SU-DHL-6 (cell line): ENCODE results near the gene TMEM52.
A peak's percentile ranks its signal among the peaks of the same experiment; 100 is the strongest.

Source experiments
- H2AFZ ChIP-seq: fragments of 200-600 bp; sonication (generic); 2 replicates; pipeline ENCODE4 v1.6.1; 2014; ENCODE audit warnings: low read depth, mild to moderate bottlenecking, moderate library complexity, mixed read lengths, antibody characterized with exemption, low read length; ENCODE audit not compliant: severe bottlenecking
- H3F3A ChIP-seq: fragments of 200-600 bp; shearing (Covaris generic); 2 replicates; pipeline ENCODE4 v1.6.0; 2016; ENCODE audit warnings: antibody characterized with exemption, mild to moderate bottlenecking; ENCODE audit not compliant: insufficient read depth
- H3K27ac ChIP-seq: fragments of 200-600 bp; sonication (generic); 2 replicates; pipeline ENCODE4 v1.5.1; 2016; ENCODE audit warnings: low read depth, mild to moderate bottlenecking, low read length, moderate library complexity, mixed read lengths
- H3K27me3 ChIP-seq: fragments of 200-600 bp; sonication (generic), shearing (Covaris generic); 2 replicates; pipeline ENCODE4 v1.6.0; 2014; ENCODE audit warnings: mild to moderate bottlenecking, low read length
- H3K36me3 ChIP-seq: fragments of 200-600 bp; sonication (generic); 2 replicates; pipeline ENCODE4 v1.6.1; 2014; ENCODE audit warnings: mild to moderate bottlenecking, low read length, mixed read lengths
- H3K4me2 ChIP-seq: fragments of 300-600, 200-600 bp; shearing (Covaris generic), sonication (generic); 2 replicates; pipeline ENCODE4 v1.6.0; 2014; ENCODE audit warnings: low read length, low read depth, mild to moderate bottlenecking; ENCODE audit not compliant: poor library complexity, severe bottlenecking
- H3K4me3 ChIP-seq: fragments of 200-600 bp; sonication (generic); 2 replicates; pipeline ENCODE4 v1.5.1; 2014; ENCODE audit warnings: antibody characterized with exemption, low read length, mild to moderate bottlenecking, mixed read lengths; ENCODE audit not compliant: insufficient read depth, poor library complexity, severe bottlenecking
- H3K79me2 ChIP-seq: fragments of 200-600 bp; sonication (generic); 2 replicates; pipeline ENCODE4 v1.6.1; 2014; ENCODE audit warnings: mild to moderate bottlenecking, low read length, moderate library complexity; ENCODE audit not compliant: insufficient read depth
- H3K9ac ChIP-seq: fragments of 200-600 bp; sonication (generic); 2 replicates; pipeline ENCODE4 v1.7.0; 2014; ENCODE audit warnings: mild to moderate bottlenecking, low read length
- H3K9me2 ChIP-seq: fragments of 200-600 bp; sonication (generic); replicated peaks from 2 replicates; pipeline ENCODE4 v1.6.1; 2014; ENCODE audit warnings: low read length; ENCODE audit not compliant: insufficient read depth
- H3K9me3 ChIP-seq: fragments of 200-600 bp; sonication (generic); 2 replicates; pipeline ENCODE4 v1.6.1; 2014; ENCODE audit warnings: low read length, mixed read lengths; ENCODE audit not compliant: insufficient read depth
- H4K20me1 ChIP-seq: fragments of 200-600 bp; sonication (generic); 2 replicates; pipeline ENCODE4 v1.6.1; 2014; ENCODE audit warnings: low read depth, mild to moderate bottlenecking, antibody characterized with exemption, low read length, moderate library complexity, mixed read lengths
- EZH2phosphoT487 ChIP-seq: fragments of 200-600 bp; sonication (generic), shearing (Covaris generic); conservative IDR thresholded peaks from 2 replicates; pipeline ENCODE4 v1.6.1; 2018; ENCODE audit warnings: mild to moderate bottlenecking, antibody characterized with exemption, low read length, moderate library complexity, mixed read lengths
- TF ChIP-seq, protein P1 (sequence below): fragments of 200-600 bp; sonication (generic); IDR thresholded peaks from one replicate; pipeline ENCODE4 v1.5.1; 2017; ENCODE audit warnings: antibody characterized with exemption, mild to moderate bottlenecking, low read length, moderate library complexity; ENCODE audit not compliant: insufficient read depth, poor library complexity, severe bottlenecking

The TMEM52 gene

DNA sequence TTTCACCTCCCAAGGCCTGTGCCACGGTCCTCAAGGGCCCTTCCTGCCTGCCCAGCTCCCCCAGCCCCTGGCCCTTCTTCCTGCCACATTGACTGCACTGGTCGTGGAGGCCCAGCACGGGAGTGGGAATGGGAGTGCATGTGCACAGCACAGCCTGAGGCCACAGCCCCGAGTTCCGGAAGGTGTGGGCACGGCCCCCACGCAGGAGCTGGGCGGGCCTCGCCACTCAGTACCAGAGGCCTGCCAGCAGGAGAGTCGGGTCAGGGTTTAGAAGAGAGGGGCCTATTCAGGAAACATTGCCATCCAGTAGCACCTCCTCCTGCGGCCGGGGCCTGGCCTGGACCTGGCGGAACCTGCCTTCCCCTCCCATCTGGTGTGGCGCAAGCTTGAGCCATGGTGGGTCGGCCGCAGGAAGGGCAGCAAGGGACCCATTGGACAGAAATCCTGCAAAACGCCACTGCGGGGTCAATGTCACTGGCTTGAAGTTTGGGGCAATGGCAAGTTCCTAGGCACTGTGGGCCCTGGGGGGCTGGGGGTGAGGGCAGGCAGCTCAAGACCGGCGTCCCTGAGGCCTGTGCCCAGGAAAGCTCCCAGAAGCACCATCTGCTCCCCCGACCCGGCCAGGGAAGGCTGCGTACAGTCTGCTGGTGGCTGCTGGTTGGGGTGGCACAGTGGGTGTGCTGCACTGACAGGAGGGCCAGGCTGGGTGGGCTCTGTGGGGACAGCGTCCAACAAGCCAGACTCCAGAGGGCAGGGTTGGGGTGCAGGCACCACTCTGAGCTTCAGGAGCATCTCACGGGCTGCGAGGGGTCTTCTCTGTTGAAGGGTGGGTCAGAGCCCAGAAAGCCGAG lies 1.8 kb upstream of the TMEM52 start:
- Histone ChIP-seq H4K20me1 (no peaks in the 10 kb centered on the region), H3K36me3 (no peaks in the 10 kb centered on the region), H3K9ac (no peak overlapping the region), H3K79me2 (no peaks in the 10 kb centered on the region), H3K9me2 (no peaks in the 10 kb centered on the region), H3K27ac (no peak overlapping the region), H3K27me3 (no peaks in the 10 kb centered on the region), H3F3A (no peaks in the 10 kb centered on the region), H2AFZ (no peak overlapping the region), H3K9me3 (no peaks in the 10 kb centered on the region), H3K4me3 (no peak overlapping the region), H3K4me2 (no peak overlapping the region)
- TF ChIP-seq, protein P1, sequence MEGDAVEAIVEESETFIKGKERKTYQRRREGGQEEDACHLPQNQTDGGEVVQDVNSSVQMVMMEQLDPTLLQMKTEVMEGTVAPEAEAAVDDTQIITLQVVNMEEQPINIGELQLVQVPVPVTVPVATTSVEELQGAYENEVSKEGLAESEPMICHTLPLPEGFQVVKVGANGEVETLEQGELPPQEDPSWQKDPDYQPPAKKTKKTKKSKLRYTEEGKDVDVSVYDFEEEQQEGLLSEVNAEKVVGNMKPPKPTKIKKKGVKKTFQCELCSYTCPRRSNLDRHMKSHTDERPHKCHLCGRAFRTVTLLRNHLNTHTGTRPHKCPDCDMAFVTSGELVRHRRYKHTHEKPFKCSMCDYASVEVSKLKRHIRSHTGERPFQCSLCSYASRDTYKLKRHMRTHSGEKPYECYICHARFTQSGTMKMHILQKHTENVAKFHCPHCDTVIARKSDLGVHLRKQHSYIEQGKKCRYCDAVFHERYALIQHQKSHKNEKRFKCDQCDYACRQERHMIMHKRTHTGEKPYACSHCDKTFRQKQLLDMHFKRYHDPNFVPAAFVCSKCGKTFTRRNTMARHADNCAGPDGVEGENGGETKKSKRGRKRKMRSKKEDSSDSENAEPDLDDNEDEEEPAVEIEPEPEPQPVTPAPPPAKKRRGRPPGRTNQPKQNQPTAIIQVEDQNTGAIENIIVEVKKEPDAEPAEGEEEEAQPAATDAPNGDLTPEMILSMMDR: no peak
- no peak for TF ChIP-seq EZH2phosphoT487

DNA sequence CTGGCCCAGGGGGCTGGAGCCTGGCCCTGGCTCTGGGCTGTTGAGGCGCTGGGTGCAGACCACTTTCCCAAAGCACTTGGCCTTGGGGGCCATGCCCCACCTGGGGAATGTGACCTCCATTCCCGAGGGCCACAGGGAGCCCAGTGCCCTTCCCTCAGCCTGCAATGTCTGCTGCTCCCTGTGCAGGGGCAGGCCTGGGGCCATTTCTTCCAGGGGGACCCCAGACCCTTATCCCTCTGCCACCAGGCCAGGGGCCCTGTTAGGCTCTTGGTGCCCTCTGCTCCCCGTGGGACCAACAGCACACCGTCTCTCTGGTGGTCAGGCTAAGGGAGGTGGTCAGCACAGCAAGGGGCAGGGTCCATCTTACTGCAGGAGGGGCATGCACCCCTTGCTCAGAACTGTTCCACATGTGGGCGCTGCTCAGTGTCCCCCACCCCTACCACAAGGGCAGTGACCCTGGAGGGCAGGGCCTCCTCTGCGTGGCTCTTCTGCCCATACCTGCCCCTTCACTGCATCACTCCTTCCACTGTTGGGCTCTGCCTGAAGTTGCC lies 1.1 kb upstream of the TMEM52 start:
- Histone ChIP-seq H3K9ac (no peak overlapping the region), H3K4me2 (no peak overlapping the region), H4K20me1 (no peaks in the 10 kb centered on the region), H3F3A (no peaks in the 10 kb centered on the region), H2AFZ (no peak overlapping the region), H3K27me3 (no peaks in the 10 kb centered on the region), H3K4me3 (no peak overlapping the region), H3K9me2 (no peaks in the 10 kb centered on the region), H3K79me2 (no peaks in the 10 kb centered on the region), H3K36me3 (no peaks in the 10 kb centered on the region), H3K9me3 (no peaks in the 10 kb centered on the region), H3K27ac (no peak overlapping the region)
- TF ChIP-seq, protein P1: no peak
- TF ChIP-seq EZH2phosphoT487: no peak

DNA sequence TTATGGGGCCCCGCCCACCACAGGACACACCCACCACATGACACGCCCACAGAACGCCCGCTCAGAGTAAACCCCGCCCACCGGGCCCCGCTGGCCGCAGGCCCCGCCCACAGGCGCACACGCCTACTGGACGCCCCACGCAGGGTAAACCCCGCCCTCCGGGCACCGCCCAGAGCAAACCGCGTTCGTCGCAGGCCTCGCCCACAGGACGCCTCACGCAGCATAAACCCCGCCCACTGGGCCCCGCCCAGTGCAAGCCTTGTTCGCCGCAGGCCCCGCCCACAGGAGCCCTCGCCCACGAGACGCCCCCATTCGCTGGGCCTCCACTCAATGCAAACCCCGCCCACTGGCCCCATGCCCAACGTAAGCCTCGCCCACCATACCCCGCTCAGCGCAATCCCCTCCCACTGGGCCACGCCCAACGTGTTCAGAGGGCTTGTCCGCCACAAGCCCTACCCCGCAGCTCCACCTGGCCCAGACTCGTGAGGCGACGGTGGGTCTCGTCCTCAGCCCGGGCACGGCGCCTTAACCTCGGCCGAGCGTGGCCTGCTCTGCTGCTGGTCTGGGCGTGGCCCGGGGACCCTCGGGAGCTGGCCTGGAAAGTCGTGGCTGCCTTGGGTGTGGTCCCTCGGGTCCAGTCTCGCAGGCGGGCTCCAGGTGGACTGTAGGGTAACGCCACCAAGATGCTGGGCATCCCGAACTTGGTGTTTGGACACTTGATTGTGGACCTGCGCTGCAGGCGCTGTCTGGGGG lies 401 bp upstream of the TMEM52 start:
- no peaks in the 10 kb centered on the region for H3K36me3 ChIP-seq

More for the DNA sequence above, 401 bp upstream of the TMEM52 start:
- TF ChIP-seq, protein P1: no peak
- TF ChIP-seq EZH2phosphoT487: no peak
- no peaks in the 10 kb centered on the region for H3K9me3 ChIP-seq
- no peaks in the 10 kb centered on the region for H4K20me1 ChIP-seq
- H3K4me3 ChIP-seq: peak overlapping the region; percentile 40
- H3K79me2 ChIP-seq: no peaks in the 10 kb centered on the region
- no peaks in the 10 kb centered on the region for H3K27me3 ChIP-seq
- no peak overlapping the region for H3K27ac ChIP-seq
- no peaks in the 10 kb centered on the region for H3F3A ChIP-seq
- peak overlapping the region; percentile 52 for H3K4me2 ChIP-seq
- H3K9ac ChIP-seq: no peak overlapping the region
- H2AFZ ChIP-seq: peak overlapping the region; percentile 16
- H3K9me2 ChIP-seq: no peaks in the 10 kb centered on the region
